Fibroblast of the aortic adventitia (primary cell): ENCODE measurements around the gene LASP1. TPM values are rescaled to one million over a fixed set of nuclear protein-coding genes. Genes with fewer than 3 reads are reported as not detected.
"Not testable (repeated sequence)": the region's sequence is repeated elsewhere in the genome, so short reads cannot be mapped to it uniquely, and the experiment has no call there.

ENCODE experiments used
- DNase-seq: peaks from one replicate; pipeline ENCODE4 v3.0.0-alpha.2; 2010; ENCODE audit warnings: low read depth
- H3K4me3 ChIP-seq: 2 replicates; pipeline ENCODE4 v1.5.1; 2011; ENCODE audit warnings: low read depth, mild to moderate bottlenecking, control low read depth, low read length, moderate library complexity
- CTCF ChIP-seq: IDR thresholded peaks from 2 replicates; pipeline ENCODE4 v1.5.1; 2011; ENCODE audit warnings: mild to moderate bottlenecking, low read length, control low read depth, inconsistent platforms; ENCODE audit not compliant: insufficient read depth
- total RNA-seq: library from RNA; depleted of rRNA; stranded (reverse); fragments of >200 nt; gene quantifications from 2 replicates; pipeline ENCODE4 v1.2.3, GENCODE V29; 2012; ENCODE audit warnings: low replicate concordance

Gene LASP1
- total RNA-seq, 1 donor: 174 TPM

- TF ChIP-seq CTCF: no peak
- DNase-seq: peak; percentile 88
- no peak overlapping the region for H3K4me3 ChIP-seq
Measured at GRCh38 chr17:38922538-38923297, 52.9 kb downstream of the LASP1 start.

- no peak for TF ChIP-seq CTCF
- H3K4me3 ChIP-seq: no peak within 1 kb of the TSS
- peak; percentile 83 for DNase-seq
Measured at GRCh38 chr17:38925263-38925995, 55.6 kb downstream of the LASP1 start, which contains the start of gene LASP1NB. LASP1NB (plus strand) TSS chr17:38925614.

GRCh38 chr17:38926293-38927070 is 56.6 kb downstream of the LASP1 start:
- DNase-seq: peak; percentile 51
- no peak for TF ChIP-seq CTCF
- no peak overlapping the region for H3K4me3 ChIP-seq

GRCh38 chr17:38930782-38931181 is 60.9 kb downstream of the LASP1 start:
- not testable (repeated sequence) for DNase-seq, H3K4me3 ChIP-seq

GRCh38 chr17:38933962-38934361 is 64.1 kb downstream of the LASP1 start:
- H3K4me3 ChIP-seq, DNase-seq: not testable (repeated sequence)

- DNase-seq: no peak
- TF ChIP-seq CTCF: no peak
Measured at GRCh38 chr17:38939987-38940386, 70.1 kb downstream of the LASP1 start.

GRCh38 chr17:38940404-38940803 is 70.5 kb downstream of the LASP1 start:
- DNase-seq: no peak
- H3K4me3 ChIP-seq: no peak overlapping the region
- no peak for TF ChIP-seq CTCF

More at GRCh38 chr17:38939987-38940386, 70.1 kb downstream of the LASP1 start:
- H3K4me3 ChIP-seq: no peak overlapping the region
